Hepatocyte (in vitro differentiated cells): ENCODE measurements around the gene TP63.

Source experiments
- CTCF ChIP-seq: fragments of 200-600 bp; sonication (generic); IDR thresholded peaks from 2 replicates; pipeline ENCODE4 v1.5.1; 2016; ENCODE audit warnings: antibody characterized with exemption, mild to moderate bottlenecking; ENCODE audit not compliant: poor library complexity
- EZH2 ChIP-seq: fragments of 200-600 bp; sonication (generic); IDR thresholded peaks from 2 replicates; pipeline ENCODE4 v1.6.1; 2016; ENCODE audit warnings: antibody characterized with exemption, mild to moderate bottlenecking, borderline replicate concordance
- EZH2phosphoT487 ChIP-seq: fragments of 200-600 bp; sonication (generic); IDR thresholded peaks from one replicate; pipeline ENCODE4 v1.6.1; 2018; ENCODE audit warnings: antibody characterized with exemption, mild to moderate bottlenecking, low read depth, moderate library complexity; ENCODE audit not compliant: unreplicated experiment, severe bottlenecking

- no peak for TF ChIP-seq EZH2
- no peak for TF ChIP-seq CTCF
- TF ChIP-seq EZH2phosphoT487, result no peak
These were observed 191.5 kb downstream of the TP63 start for GRCh38 chr3:189822726-189823125.
